HEK293 (cell line): ENCODE data around the gene DOCK8.

ENCODE experiments used
- CTCF ChIA-PET: fragments of 350-600 bp; formaldehyde crosslinking; extraction: SDS; loops from one replicate; lab custom pipeline; 2021; ENCODE audit warnings: antibody characterized with exemption; lab: Yijun Ruan, JAX
- POLR2A ChIA-PET: fragments of 300-600 bp; formaldehyde crosslinking; extraction: SDS; loops from one replicate; lab custom pipeline; 2020; ENCODE audit warnings: antibody characterized with exemption, inconsistent platforms; lab: Yijun Ruan, JAX
- H3K27ac ChIP-seq: fragments of 200-500 bp; sonication (Bioruptor generic); 2 replicates; pipeline ENCODE4 v1.5.1; 2014; ENCODE audit warnings: low read depth, low read length, control low read depth, inconsistent platforms; ENCODE audit errors: extremely low read depth
- H3K36me3 ChIP-seq, 2 experiments: fragments of 200-500 bp in 1 of 2; sonication (Bioruptor generic) in 1 of 2; 1 replicate in 1 of 2; 2 replicates in 1 of 2; pipeline ENCODE4 v1.5.1; 2014 to 2017; ENCODE audit warnings: inconsistent platforms in 2 of 2, low read length in 2 of 2; ENCODE audit not compliant: control insufficient read depth in 2 of 2, insufficient read depth in 1 of 2
- H3K4me1 ChIP-seq: fragments of 200-500 bp; sonication (Bioruptor generic); 2 replicates; pipeline ENCODE4 v1.5.1; 2014; ENCODE audit warnings: mild to moderate bottlenecking, low read length, inconsistent platforms; ENCODE audit not compliant: control insufficient read depth, insufficient read depth
- H3K4me3 ChIP-seq: 2 replicates; pipeline ENCODE4 v1.5.1; 2011; ENCODE audit warnings: low read depth, mild to moderate bottlenecking, control low read depth, low read length, moderate library complexity
- H3K9me3 ChIP-seq: fragments of 200-500 bp; sonication (Bioruptor generic); 2 replicates; pipeline ENCODE4 v1.5.1; 2014; ENCODE audit warnings: low read depth, low read length, inconsistent platforms; ENCODE audit not compliant: control insufficient read depth, insufficient read depth
- BCL11A ChIP-seq: fragments of 450-650 bp; formaldehyde crosslinking; IDR thresholded peaks from 2 replicates; pipeline ENCODE4 v1.5.1; 2016; ENCODE audit warnings: low read depth, missing biosample characterization, missing genetic modification characterization
- KLF7 ChIP-seq: fragments of 450-650 bp; formaldehyde crosslinking; IDR thresholded peaks from 2 replicates; pipeline ENCODE4 v1.5.1; 2016; ENCODE audit warnings: missing biosample characterization, missing genetic modification characterization, borderline replicate concordance
- SALL2 ChIP-seq: fragments of 450-650 bp; formaldehyde crosslinking; IDR thresholded peaks from 2 replicates; pipeline ENCODE4 v1.5.0; 2017; ENCODE audit warnings: missing biosample characterization, mild to moderate bottlenecking, missing genetic modification characterization, borderline replicate concordance
- ZFP41 ChIP-seq: fragments of 450-650 bp; formaldehyde crosslinking; IDR thresholded peaks from 2 replicates; pipeline ENCODE4 v1.5.1; 2016; ENCODE audit warnings: missing biosample characterization, missing genetic modification characterization, borderline replicate concordance
- ZNF174 ChIP-seq: fragments of 450-650 bp; formaldehyde crosslinking; IDR thresholded peaks from 2 replicates; pipeline ENCODE4 v1.5.0; 2017; ENCODE audit warnings: missing biosample characterization, mild to moderate bottlenecking, missing genetic modification characterization
- ZNF404 ChIP-seq: fragments of 450-650 bp; formaldehyde crosslinking; IDR thresholded peaks from 2 replicates; pipeline ENCODE4 v1.5.1; 2017; ENCODE audit warnings: missing biosample characterization, missing genetic modification characterization
- ZNF433 ChIP-seq: fragments of 450-650 bp; formaldehyde crosslinking; IDR thresholded peaks from 2 replicates; pipeline ENCODE4 v1.5.1; 2016; ENCODE audit warnings: missing biosample characterization, missing genetic modification characterization, low read depth
- ZNF501 ChIP-seq: fragments of 450-650 bp; formaldehyde crosslinking; IDR thresholded peaks from 2 replicates; pipeline ENCODE4 v1.5.1; 2016; ENCODE audit warnings: missing biosample characterization, missing genetic modification characterization
- ZNF518A ChIP-seq: fragments of 450-650 bp; formaldehyde crosslinking; conservative IDR thresholded peaks from 2 replicates; pipeline ENCODE4 v1.5.1; 2016; ENCODE audit warnings: low read depth, missing biosample characterization, missing genetic modification characterization
- ZNF571 ChIP-seq: fragments of 450-650 bp; formaldehyde crosslinking; IDR thresholded peaks from 2 replicates; pipeline ENCODE4 v1.5.0; 2017; ENCODE audit warnings: missing biosample characterization, missing genetic modification characterization
- ZNF610 ChIP-seq: fragments of 450-650 bp; formaldehyde crosslinking; IDR thresholded peaks from 2 replicates; pipeline ENCODE4 v1.5.1; 2016; ENCODE audit warnings: missing biosample characterization, missing genetic modification characterization, borderline replicate concordance
- ZNF621 ChIP-seq: fragments of 450-650 bp; formaldehyde crosslinking; IDR thresholded peaks from 2 replicates; pipeline ENCODE4 v1.5.1; 2017; ENCODE audit warnings: missing biosample characterization, missing genetic modification characterization
- ZNF624 ChIP-seq: fragments of 450-650 bp; formaldehyde crosslinking; IDR thresholded peaks from 2 replicates; pipeline ENCODE4 v1.5.1; 2017; ENCODE audit warnings: missing biosample characterization, missing genetic modification characterization
- TF ChIP-seq, protein P1 (sequence below): fragments of 450-650 bp; formaldehyde crosslinking; IDR thresholded peaks from 2 replicates; pipeline ENCODE4 v1.5.1; 2016; ENCODE audit warnings: missing biosample characterization, missing genetic modification characterization
- TF ChIP-seq, protein P2 (sequence below): fragments of 450-650 bp; formaldehyde crosslinking; IDR thresholded peaks from 2 replicates; pipeline ENCODE4 v1.5.1; 2016; ENCODE audit warnings: missing biosample characterization, missing genetic modification characterization

The DOCK8 gene

GRCh38 chr9:446074-446699 lies 231.5 kb downstream of the DOCK8 start:
- TF ChIP-seq ZNF174 (tag by site-specific recombination) (no peak), KLF7 (tag by site-specific recombination) (no peak), SALL2 (tag by site-specific recombination) (no peak), ZNF404 (no peak), ZNF624 (no peak), ZNF610 (tag by site-specific recombination) (no peak), ZNF518A (no peak), ZNF433 (tag by site-specific recombination) (no peak), ZNF621 (no peak), ZNF571 (tag by site-specific recombination) (no peak)
- TF ChIP-seq, protein P1, sequence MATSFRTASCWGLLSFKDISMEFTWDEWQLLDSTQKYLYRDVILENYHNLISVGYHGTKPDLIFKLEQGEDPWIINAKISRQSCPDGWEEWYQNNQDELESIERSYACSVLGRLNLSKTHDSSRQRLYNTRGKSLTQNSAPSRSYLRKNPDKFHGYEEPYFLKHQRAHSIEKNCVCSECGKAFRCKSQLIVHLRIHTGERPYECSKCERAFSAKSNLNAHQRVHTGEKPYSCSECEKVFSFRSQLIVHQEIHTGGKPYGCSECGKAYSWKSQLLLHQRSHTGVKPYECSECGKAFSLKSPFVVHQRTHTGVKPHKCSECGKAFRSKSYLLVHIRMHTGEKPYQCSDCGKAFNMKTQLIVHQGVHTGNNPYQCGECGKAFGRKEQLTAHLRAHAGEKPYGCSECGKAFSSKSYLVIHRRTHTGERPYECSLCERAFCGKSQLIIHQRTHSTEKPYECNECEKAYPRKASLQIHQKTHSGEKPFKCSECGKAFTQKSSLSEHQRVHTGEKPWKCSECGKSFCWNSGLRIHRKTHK (tag by site-specific recombination) = no peak
- TF ChIP-seq, protein P2, sequence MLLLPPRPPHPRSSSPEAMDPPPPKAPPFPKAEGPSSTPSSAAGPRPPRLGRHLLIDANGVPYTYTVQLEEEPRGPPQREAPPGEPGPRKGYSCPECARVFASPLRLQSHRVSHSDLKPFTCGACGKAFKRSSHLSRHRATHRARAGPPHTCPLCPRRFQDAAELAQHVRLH (tag by site-specific recombination) = no peak
- Histone ChIP-seq H3K36me3 (peaks cover 0 to 2% of the 10 kb centered on the region in 2 experiments; a peak in 1 of 3 replicates), H3K4me3 (no peak overlapping the region), H3K4me1 (no peaks in the 10 kb centered on the region; the same call in 1 of the 2 replicates), H3K27ac (no peak overlapping the region), H3K9me3 (no peaks in the 10 kb centered on the region)
- ChIA-PET CTCF (interaction anchor here (0.9 to 2.0 kb wide), 3 partner anchors 8 to 14 kb away, joined by 3 to 5 read pairs (median 4); no protein-coding TSS in a partner anchor), POLR2A (no interaction called here)

- POLR2A ChIA-PET = no interaction called here
- CTCF ChIA-PET = interaction anchor here (1.2 to 2.0 kb wide), 2 partner anchors 10 to 13 kb away, joined by 4 to 5 read pairs; no protein-coding TSS in a partner anchor
- Histone ChIP-seq H3K9me3 (no peaks in the 10 kb centered on the region), H3K4me3 (no peak overlapping the region), H3K27ac (no peak overlapping the region), H3K4me1 (no peaks in the 10 kb centered on the region; the same call in 1 of the 2 replicates), H3K36me3 (peaks cover 0 to 2% of the 10 kb centered on the region in 2 experiments; a peak in 1 of 3 replicates)
- TF ChIP-seq BCL11A (no peak), ZNF501 (no peak), ZFP41 (no peak)
Measured at GRCh38 chr9:447230-448025, 232.8 kb downstream of the DOCK8 start.
